ENCODE data around the gene GRID1.

GRID1 gene

DNA sequence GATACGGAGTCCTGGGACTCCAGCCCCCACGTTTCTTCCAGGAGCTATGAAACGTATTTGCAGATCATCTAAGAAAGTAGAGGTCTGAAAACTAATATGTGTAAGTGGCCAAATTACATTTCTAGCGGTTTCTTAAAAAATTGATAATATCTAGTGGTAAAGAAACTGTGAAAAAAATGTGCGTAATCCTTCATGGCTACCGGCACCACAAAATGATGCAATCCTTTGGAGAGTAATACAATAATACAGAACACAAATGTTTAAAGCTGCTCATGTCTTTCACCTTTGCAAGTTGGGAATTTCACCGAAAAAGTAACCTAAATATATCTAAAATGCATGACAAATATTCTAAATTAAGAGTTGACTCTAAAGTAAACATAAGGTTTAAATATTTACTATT, 742.1 kb downstream of the GRID1 start:
- no peaks in the 10 kb centered on the region for H3K79me2 ChIP-seq (ENCODE audit: low read length)
- H3K9ac ChIP-seq (ENCODE audit: low read length) = no peak overlapping the region
- DNase-seq = no peak
- no peak overlapping the region for H3K4me3 ChIP-seq (ENCODE audit: low read length)
- no peak overlapping the region for H3K4me2 ChIP-seq (ENCODE audit: low read depth, low read length)
- no peaks in the 10 kb centered on the region for H3K9me2 ChIP-seq (replicated peaks; ENCODE audit: insufficient read depth, low read length)
- H4K20me1 ChIP-seq (ENCODE audit: insufficient read depth, low read length) = no peaks in the 10 kb centered on the region
- no peaks in the 10 kb centered on the region for H3F3A ChIP-seq (ENCODE audit: insufficient read depth, low read length)
- H3K9me3 ChIP-seq (replicated peaks; ENCODE audit: insufficient read depth, low read length) = no peaks in the 10 kb centered on the region
- H3K4me1 ChIP-seq (ENCODE audit: low read length) = no peaks in the 10 kb centered on the region
- no peak overlapping the region for H3K27ac ChIP-seq (ENCODE audit: low read length)
- TF ChIP-seq EZH2 (optimal IDR thresholded peaks at IDR 0.05; ENCODE audit: low read depth, low read length) (no peak), EZH2phosphoT487 (IDR thresholded peaks at IDR 0.05; ENCODE audit: low read length) (no peak)
- TF ChIP-seq, protein P1, sequence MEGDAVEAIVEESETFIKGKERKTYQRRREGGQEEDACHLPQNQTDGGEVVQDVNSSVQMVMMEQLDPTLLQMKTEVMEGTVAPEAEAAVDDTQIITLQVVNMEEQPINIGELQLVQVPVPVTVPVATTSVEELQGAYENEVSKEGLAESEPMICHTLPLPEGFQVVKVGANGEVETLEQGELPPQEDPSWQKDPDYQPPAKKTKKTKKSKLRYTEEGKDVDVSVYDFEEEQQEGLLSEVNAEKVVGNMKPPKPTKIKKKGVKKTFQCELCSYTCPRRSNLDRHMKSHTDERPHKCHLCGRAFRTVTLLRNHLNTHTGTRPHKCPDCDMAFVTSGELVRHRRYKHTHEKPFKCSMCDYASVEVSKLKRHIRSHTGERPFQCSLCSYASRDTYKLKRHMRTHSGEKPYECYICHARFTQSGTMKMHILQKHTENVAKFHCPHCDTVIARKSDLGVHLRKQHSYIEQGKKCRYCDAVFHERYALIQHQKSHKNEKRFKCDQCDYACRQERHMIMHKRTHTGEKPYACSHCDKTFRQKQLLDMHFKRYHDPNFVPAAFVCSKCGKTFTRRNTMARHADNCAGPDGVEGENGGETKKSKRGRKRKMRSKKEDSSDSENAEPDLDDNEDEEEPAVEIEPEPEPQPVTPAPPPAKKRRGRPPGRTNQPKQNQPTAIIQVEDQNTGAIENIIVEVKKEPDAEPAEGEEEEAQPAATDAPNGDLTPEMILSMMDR (IDR thresholded peaks at IDR 0.05; ENCODE audit: low read length) = no peak
- no peak overlapping the region for H2AFZ ChIP-seq (ENCODE audit: low read length)
- H3K36me3 ChIP-seq (replicated peaks; ENCODE audit: insufficient read depth, low read length) = no peaks in the 10 kb centered on the region
- H3K27me3 ChIP-seq (replicated peaks; ENCODE audit: insufficient read depth, low read length) = no peaks in the 10 kb centered on the region

DNA sequence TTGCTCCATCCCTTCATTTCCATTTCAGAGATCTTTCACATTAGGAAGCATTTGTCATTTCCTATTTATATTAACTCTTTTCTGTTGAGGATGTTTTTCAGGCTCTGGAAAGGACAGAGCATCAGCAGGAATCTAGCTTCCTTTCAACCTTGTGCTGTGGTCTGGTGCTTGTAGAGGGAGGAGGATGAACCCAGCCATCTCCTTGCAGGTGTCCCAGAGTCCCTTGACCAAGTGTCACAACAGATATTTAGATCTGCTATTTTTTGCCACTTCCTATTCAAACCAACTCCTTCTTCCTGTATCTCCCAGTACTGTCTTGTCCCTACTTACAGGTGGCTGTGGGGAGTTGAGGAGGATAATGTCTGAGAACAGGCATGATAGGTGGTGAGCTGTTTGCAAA, 742.8 kb downstream of the GRID1 start:
- Histone ChIP-seq H3K27me3 (replicated peaks; ENCODE audit: insufficient read depth, low read length) (no peaks in the 10 kb centered on the region), H3K4me1 (ENCODE audit: low read length) (no peaks in the 10 kb centered on the region), H3K9me3 (replicated peaks; ENCODE audit: insufficient read depth, low read length) (no peaks in the 10 kb centered on the region), H2AFZ (ENCODE audit: low read length) (no peak overlapping the region), H3K36me3 (replicated peaks; ENCODE audit: insufficient read depth, low read length) (no peaks in the 10 kb centered on the region), H3F3A (ENCODE audit: insufficient read depth, low read length) (no peaks in the 10 kb centered on the region), H3K9ac (ENCODE audit: low read length) (no peak overlapping the region), H3K4me2 (ENCODE audit: low read depth, low read length) (no peak overlapping the region), H3K79me2 (ENCODE audit: low read length) (no peaks in the 10 kb centered on the region), H4K20me1 (ENCODE audit: insufficient read depth, low read length) (no peaks in the 10 kb centered on the region), H3K27ac (ENCODE audit: low read length) (no peak overlapping the region), H3K9me2 (replicated peaks; ENCODE audit: insufficient read depth, low read length) (no peaks in the 10 kb centered on the region), H3K4me3 (ENCODE audit: low read length) (no peak overlapping the region)
- TF ChIP-seq, protein P1 (IDR thresholded peaks at IDR 0.05; ENCODE audit: low read length) = no peak
- TF ChIP-seq EZH2 (optimal IDR thresholded peaks at IDR 0.05; ENCODE audit: low read depth, low read length) (no peak), EZH2phosphoT487 (IDR thresholded peaks at IDR 0.05; ENCODE audit: low read length) (no peak)
- no peak for DNase-seq

DNA sequence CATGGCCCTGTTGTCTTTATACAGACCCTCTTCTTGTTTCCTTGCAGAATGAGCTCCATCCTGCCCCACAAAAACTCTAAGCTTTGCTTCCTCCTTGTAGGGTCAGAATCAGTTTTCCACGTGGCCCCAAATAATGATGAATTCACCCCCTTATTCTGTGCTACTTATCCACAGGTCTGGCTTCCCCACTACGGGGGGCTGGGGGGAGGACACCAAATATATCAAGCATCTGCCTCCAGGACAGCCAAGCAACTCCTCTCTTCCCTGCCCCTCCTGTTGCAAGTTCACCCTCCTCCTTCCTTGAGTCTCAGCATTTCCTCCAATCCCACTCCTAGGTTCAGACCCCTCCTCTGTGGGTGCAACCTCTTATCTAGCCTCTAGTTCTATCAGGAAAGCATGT, 743.3 kb downstream of the GRID1 start:
- no peak overlapping the region for H3K4me3 ChIP-seq (ENCODE audit: low read length)
- no peak for DNase-seq

More for the DNA sequence above, 743.3 kb downstream of the GRID1 start:
- Histone ChIP-seq H2AFZ (ENCODE audit: low read length) (no peak overlapping the region), H3K27me3 (replicated peaks; ENCODE audit: insufficient read depth, low read length) (no peaks in the 10 kb centered on the region), H4K20me1 (ENCODE audit: insufficient read depth, low read length) (no peaks in the 10 kb centered on the region), H3K27ac (ENCODE audit: low read length) (no peak overlapping the region), H3K9me3 (replicated peaks; ENCODE audit: insufficient read depth, low read length) (no peaks in the 10 kb centered on the region), H3K79me2 (ENCODE audit: low read length) (no peaks in the 10 kb centered on the region), H3K36me3 (replicated peaks; ENCODE audit: insufficient read depth, low read length) (no peaks in the 10 kb centered on the region), H3K9me2 (replicated peaks; ENCODE audit: insufficient read depth, low read length) (no peaks in the 10 kb centered on the region), H3K4me2 (ENCODE audit: low read depth, low read length) (no peak overlapping the region), H3K4me1 (ENCODE audit: low read length) (no peaks in the 10 kb centered on the region), H3K9ac (ENCODE audit: low read length) (no peak overlapping the region), H3F3A (ENCODE audit: insufficient read depth, low read length) (no peaks in the 10 kb centered on the region)
- TF ChIP-seq, protein P1 (IDR thresholded peaks at IDR 0.05; ENCODE audit: low read length) = no peak
- no peak for TF ChIP-seq EZH2phosphoT487 (IDR thresholded peaks at IDR 0.05; ENCODE audit: low read length)
- no peak for TF ChIP-seq EZH2 (optimal IDR thresholded peaks at IDR 0.05; ENCODE audit: low read depth, low read length)
